ENCODE data around the gene AMOTL1.

The AMOTL1 gene

DNA sequence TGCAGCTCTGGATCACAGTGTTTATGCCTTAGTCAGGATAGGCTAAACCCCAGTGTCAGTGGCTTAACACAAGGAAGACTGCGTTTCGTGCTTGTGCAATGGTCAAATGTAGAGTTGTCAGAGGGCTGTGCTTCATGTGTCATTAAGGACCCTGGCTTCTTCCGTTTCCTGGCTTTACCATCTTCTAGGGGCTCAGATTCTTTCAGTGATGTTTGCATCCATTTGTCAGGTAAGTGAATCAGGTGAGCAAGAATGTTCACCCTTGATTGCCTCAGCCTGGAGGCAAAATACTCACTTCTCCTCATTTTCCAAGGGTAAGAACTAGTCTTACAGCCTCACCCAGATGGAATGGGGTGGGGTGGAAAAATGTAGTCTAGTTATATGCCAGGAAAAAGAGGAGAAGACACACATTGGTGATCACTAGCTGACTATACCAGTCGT is 20.5 kb upstream of the AMOTL1 start:
- no peak for TF ChIP-seq CTBP1 (IDR thresholded peaks at IDR 0.05; ENCODE audit: borderline replicate concordance)
- no peak for TF ChIP-seq TARDBP (IDR thresholded peaks at IDR 0.05)
- TF ChIP-seq SUZ12 (IDR thresholded peaks at IDR 0.05): no peak
- TF ChIP-seq HDGF (IDR thresholded peaks at IDR 0.05; ENCODE audit: borderline replicate concordance): no peak
- no peak for TF ChIP-seq SP1 (IDR thresholded peaks at IDR 0.05)
- no peak for TF ChIP-seq L3MBTL2 (conservative IDR thresholded peaks at IDR 0.05)
- no peak for TF ChIP-seq ARNT (IDR thresholded peaks at IDR 0.05)
- no peak for TF ChIP-seq FOXA1 (IDR thresholded peaks at IDR 0.05)
- no peak for TF ChIP-seq NFRKB (IDR thresholded peaks at IDR 0.05)
- TF ChIP-seq LEF1 (IDR thresholded peaks at IDR 0.05; ENCODE audit: borderline replicate concordance): no peak
- no peak for TF ChIP-seq FOXM1 (IDR thresholded peaks at IDR 0.05; ENCODE audit: borderline replicate concordance)
- TF ChIP-seq ELF4 (IDR thresholded peaks at IDR 0.05): no peak
- TF ChIP-seq, protein P1, sequence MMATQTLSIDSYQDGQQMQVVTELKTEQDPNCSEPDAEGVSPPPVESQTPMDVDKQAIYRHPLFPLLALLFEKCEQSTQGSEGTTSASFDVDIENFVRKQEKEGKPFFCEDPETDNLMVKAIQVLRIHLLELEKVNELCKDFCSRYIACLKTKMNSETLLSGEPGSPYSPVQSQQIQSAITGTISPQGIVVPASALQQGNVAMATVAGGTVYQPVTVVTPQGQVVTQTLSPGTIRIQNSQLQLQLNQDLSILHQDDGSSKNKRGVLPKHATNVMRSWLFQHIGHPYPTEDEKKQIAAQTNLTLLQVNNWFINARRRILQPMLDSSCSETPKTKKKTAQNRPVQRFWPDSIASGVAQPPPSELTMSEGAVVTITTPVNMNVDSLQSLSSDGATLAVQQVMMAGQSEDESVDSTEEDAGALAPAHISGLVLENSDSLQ (IDR thresholded peaks at IDR 0.05): no peak
- POLR2A ChIA-PET: interaction anchor here (1.0 kb wide), 1 partner anchor 26 kb away, joined by 3 read pairs; no protein-coding TSS in a partner anchor
- CTCF ChIA-PET: no interaction called here
- no peak for DNase-seq (ENCODE audit: extremely low spot score)

DNA sequence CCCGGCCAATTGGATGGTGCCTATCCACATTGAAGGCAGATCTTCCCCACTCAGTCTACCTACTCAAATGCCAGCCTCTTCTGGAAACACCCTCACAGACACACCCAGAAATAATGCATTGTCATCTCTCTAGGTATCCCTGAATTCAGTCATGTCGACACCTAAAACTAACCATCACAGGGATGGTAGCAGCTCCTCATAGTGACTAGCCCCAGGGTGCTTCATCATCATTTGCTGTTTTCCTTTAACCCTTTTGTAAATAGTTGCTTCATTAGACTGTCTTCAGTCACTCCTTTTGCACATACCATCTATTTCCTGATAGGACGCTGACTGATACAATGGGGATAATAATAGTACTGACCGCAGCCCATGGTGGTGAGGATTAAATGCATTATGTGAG is 18.8 kb upstream of the AMOTL1 start:
- CTCF ChIA-PET: interaction anchor here (1.5 kb wide), 1 partner anchor 8 kb away, joined by 4 read pairs; no protein-coding TSS in a partner anchor
- DNase-seq (ENCODE audit: extremely low spot score): no peak
- POLR2A ChIA-PET: no interaction called here
- TF ChIP-seq TARDBP (IDR thresholded peaks at IDR 0.05): no peak
- TF ChIP-seq FOXM1 (IDR thresholded peaks at IDR 0.05; ENCODE audit: borderline replicate concordance): no peak
- no peak for TF ChIP-seq ZNF384 (IDR thresholded peaks at IDR 0.05)
- TF ChIP-seq, protein P1 (IDR thresholded peaks at IDR 0.05): no peak
- TF ChIP-seq HDGF (IDR thresholded peaks at IDR 0.05; ENCODE audit: borderline replicate concordance): no peak
- no peak for TF ChIP-seq ARNT (IDR thresholded peaks at IDR 0.05)
- TF ChIP-seq LEF1 (IDR thresholded peaks at IDR 0.05; ENCODE audit: borderline replicate concordance): no peak
- TF ChIP-seq FOXK2 (IDR thresholded peaks at IDR 0.05): no peak
- TF ChIP-seq BHLHE40 (IDR thresholded peaks at IDR 0.05; ENCODE audit: borderline replicate concordance): no peak
- TF ChIP-seq SP1 (IDR thresholded peaks at IDR 0.05): no peak
- no peak for TF ChIP-seq CTBP1 (IDR thresholded peaks at IDR 0.05; ENCODE audit: borderline replicate concordance)
- no peak for TF ChIP-seq L3MBTL2 (conservative IDR thresholded peaks at IDR 0.05)
- no peak for TF ChIP-seq ELF4 (IDR thresholded peaks at IDR 0.05)

DNA sequence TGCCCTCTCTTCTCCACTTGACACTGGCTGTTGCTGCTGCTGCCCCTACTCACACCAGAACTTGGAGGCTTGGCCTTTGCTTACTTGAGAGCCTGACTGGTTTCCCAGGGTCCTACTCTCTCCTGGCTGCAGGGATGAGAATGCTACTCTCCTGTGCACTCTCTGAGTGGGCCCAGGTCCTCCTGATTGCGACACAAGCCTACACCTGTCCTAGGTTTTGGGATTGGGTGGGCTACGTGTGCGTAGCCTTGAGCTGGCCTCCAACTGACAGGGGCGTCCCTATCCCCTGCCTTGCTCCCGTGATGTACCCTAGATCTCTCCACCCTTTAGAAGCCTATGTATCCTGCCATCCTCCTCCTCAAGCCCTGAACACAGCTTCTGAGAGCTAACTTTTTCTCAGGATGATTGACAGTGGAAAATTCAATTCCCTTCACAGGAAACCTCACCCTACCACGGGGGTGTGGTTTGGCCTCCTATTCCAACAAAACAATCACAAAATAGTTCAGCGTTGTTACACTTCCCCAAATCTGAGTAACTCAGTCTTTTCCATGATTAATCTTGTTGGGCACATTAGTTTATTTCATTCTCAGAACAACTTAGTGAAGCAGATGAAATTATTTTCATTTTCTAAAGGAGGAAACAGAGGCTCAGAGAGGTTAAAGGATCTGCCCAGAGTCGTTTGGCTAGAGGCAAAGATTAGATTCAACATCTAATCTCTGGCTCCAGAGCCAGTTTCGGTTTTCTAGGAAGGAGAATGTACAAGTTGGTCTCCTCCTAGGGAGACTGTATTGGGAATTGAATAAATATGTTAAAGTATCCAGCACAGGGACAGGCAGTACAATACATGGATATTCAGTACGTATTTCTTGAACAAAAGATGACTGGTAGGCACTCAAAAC is 17.6 kb upstream of the AMOTL1 start:
- ChIA-PET POLR2A (no interaction called here), CTCF (interaction anchor here (1.5 kb wide), 1 partner anchor 9 kb away, joined by 4 read pairs; no protein-coding TSS in a partner anchor)
- no peak for DNase-seq (ENCODE audit: extremely low spot score)
- no peak for TF ChIP-seq CTBP1 (IDR thresholded peaks at IDR 0.05; ENCODE audit: borderline replicate concordance)
- TF ChIP-seq, protein P1 (IDR thresholded peaks at IDR 0.05): peak; percentile 72

DNA sequence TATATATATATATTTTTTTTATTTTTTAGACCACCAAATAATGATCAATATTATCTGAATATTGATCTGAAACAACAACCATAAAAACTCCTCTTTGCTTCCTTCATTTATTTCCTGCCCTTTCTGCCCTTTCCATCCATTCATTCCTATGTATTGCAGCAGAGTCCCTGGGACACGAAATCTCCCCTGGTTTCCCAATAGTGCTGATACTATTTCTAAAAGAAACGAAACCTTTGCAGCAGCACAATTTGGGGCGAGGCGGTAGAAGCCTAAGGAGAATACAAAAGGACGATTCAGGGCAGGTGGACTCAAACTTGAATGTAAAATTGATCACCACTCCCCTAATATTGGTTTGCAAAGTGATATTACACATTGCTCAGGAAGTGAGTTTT is 16.9 kb upstream of the AMOTL1 start:
- ChIA-PET CTCF (no interaction called here), POLR2A (no interaction called here)
- no peak for DNase-seq (ENCODE audit: extremely low spot score)
- TF ChIP-seq FOXA1 (IDR thresholded peaks at IDR 0.05) (no peak), SUZ12 (IDR thresholded peaks at IDR 0.05) (no peak)

- DNase-seq (ENCODE audit: extremely low spot score): no peak
- ChIA-PET POLR2A (no interaction called here), CTCF (no interaction called here)
- no peak for TF ChIP-seq NFRKB (IDR thresholded peaks at IDR 0.05)
- no peak for TF ChIP-seq ZNF384 (IDR thresholded peaks at IDR 0.05)
- no peak for TF ChIP-seq FOXA1 (IDR thresholded peaks at IDR 0.05)
- TF ChIP-seq SP1 (IDR thresholded peaks at IDR 0.05): no peak
- TF ChIP-seq FOXK2 (IDR thresholded peaks at IDR 0.05): no peak
- no peak for TF ChIP-seq CTBP1 (IDR thresholded peaks at IDR 0.05; ENCODE audit: borderline replicate concordance)
- TF ChIP-seq ELF4 (IDR thresholded peaks at IDR 0.05): no peak
- TF ChIP-seq, protein P1 (IDR thresholded peaks at IDR 0.05): no peak
- no peak for TF ChIP-seq ARNT (IDR thresholded peaks at IDR 0.05)
- no peak for TF ChIP-seq SUZ12 (IDR thresholded peaks at IDR 0.05)
- TF ChIP-seq LEF1 (IDR thresholded peaks at IDR 0.05; ENCODE audit: borderline replicate concordance): no peak
- no peak for TF ChIP-seq FOXM1 (IDR thresholded peaks at IDR 0.05; ENCODE audit: borderline replicate concordance)
These were observed 16.4 kb upstream of the AMOTL1 start for GRCh38 chr11:94751786-94752185.

DNA sequence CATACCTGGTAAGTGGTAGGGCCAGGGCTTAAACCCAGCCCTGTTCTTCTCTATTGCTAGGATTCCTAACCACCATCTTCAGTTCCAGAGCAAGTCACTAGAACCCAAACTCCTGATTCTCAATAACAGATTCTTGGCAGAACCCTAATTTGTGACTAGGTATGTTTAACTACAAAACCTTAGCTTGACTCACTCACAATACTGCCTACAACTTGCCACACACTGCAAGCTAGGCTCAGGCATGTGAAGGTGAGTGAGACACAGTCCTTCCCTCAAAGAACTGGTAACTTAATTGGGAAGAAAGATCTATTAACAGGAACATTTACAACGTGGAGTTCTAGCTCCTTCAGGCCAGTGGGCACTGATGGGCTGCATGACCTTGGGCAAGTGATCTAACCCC is 14.5 kb upstream of the AMOTL1 start:
- DNase-seq (ENCODE audit: extremely low spot score): no peak
- ChIA-PET POLR2A (no interaction called here), CTCF (interaction anchor here (1.3 kb wide), 1 partner anchor 12 kb away, joined by 7 read pairs; no protein-coding TSS in a partner anchor)
- TF ChIP-seq FOXM1 (IDR thresholded peaks at IDR 0.05; ENCODE audit: borderline replicate concordance) (no peak), SUZ12 (IDR thresholded peaks at IDR 0.05) (no peak), ARNT (IDR thresholded peaks at IDR 0.05) (no peak), FOXA1 (IDR thresholded peaks at IDR 0.05) (no peak)
